SIG-M5 treated with dmso at 0.1 percent for 504 hours (cell line): ENCODE results near the gene KCTD6.

Experiments used
- DNase-seq: peaks from one replicate; lab custom pipeline; 2025; ENCODE audit not compliant: unreplicated experiment; lab: John Stamatoyannopoulos, UW

Gene KCTD6

DNA sequence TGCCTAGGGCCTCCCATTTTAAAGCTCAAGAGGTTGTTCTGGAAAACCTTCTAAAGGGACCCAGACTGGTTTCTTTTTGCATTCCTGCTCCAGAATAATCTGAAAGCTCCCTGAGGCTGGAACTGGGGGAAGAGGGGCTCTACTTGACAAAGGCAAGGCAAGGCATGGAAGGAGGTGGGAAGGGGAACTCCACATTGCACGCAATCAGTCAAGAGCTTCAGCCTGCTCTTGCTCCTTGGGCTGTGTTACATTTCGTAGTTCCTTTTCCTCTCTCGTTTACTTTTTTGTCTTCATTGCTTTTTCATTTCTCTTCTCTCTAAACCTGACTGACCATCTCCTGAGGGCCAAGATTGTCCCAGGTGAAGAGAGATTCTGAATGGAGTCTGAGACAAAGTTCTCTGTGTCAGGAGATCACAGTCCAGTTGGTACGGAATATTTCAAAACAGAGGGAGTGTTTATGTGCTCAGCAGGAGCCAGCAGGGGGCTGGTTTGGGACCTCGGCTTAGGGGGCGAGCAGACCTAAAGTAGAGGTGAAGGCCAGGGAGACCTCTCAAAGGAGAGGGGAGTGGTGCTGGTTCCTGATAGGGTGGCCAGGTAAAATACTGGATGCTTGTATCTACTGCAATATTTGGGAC is 6.0 kb upstream of the KCTD6 start:
- no peak for DNase-seq

GRCh38 chr3:58487140-58487886 is 4.6 kb upstream of the KCTD6 start:
- DNase-seq = no peak

GRCh38 chr3:58488967-58489366 is 2.9 kb upstream of the KCTD6 start:
- DNase-seq = no peak

DNA sequence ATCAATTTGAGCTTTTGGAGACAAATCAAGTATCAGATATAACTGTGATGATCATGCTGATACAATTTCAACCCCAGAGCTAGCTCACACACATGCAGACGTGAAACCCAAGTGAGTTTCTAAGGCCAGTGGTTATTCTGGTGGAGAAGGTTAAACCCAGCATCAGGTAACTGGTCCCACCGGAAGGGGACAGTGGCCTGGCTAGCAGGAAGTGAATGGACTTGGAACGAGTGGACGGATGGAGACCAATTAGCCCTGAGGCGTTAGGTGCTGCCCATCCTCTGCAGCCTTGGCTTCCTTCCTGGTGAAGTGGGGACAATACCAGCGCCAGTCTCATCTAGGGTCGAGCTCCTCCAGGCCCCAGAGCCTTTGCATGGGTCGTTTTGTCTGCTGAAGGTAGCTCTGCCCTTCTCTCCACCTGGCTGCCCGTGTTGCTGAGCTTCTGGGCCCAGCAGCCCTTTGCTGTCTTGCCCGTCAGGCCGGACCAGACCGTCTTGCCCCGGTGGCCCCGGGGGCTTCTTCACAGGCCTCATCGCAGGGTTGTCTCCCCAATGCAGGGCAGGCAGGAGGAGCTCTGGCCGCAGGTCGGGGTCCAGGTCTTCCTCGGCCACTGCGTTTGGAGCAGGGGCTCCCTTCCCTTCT is 915 bp upstream of the KCTD6 start:
- DNase-seq = no peak

GRCh38 chr3:58492494-58492905 is 604 bp downstream of the KCTD6 start:
- no peak for DNase-seq

- DNase-seq = no peak
Observed at GRCh38 chr3:58494107-58494506, 2.2 kb downstream of the KCTD6 start.

DNA sequence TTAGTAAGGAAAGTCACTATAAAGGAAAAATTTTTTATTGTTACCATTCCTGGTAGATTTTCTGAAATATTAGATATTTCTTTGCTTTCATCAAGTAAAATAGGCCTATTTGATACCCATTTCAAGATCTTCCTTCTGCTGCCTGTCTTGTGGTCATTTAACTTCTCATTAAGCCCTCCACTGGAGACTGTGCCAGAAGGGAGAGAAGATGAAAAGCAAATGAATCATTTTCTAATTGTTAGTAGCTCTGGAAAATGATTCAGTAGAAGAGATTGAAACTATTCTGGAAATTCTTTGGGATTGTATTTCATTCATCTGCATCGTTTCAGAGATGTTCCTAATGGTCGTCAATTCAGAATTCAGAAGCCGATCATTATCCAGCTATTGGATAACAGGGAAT is 3.2 kb downstream of the KCTD6 start:
- no peak for DNase-seq

GRCh38 chr3:58496206-58496857 is 4.4 kb downstream of the KCTD6 start:
- DNase-seq = no peak

- no peak for DNase-seq
Observed at GRCh38 chr3:58497097-58497496, 5.2 kb downstream of the KCTD6 start.

DNA sequence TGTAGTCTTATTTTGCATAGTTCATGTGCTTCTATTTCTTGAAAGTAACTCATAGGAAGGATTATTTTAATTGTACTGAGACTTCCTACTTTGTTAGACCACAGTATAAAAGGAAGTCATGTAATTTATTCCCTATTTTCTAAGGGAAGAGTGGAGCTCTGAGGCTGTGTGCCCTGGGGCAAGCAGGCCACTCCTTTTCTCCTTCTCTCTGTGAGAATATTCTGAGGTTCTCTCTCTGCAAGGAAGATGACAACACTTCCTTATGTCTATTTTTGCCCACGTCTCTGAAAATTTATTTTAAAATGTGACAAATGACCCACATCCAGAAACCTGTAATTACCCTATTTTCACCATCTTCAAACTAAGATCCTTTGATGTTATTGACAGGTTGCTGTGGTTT is 11.0 kb downstream of the KCTD6 start:
- DNase-seq = no peak

DNA sequence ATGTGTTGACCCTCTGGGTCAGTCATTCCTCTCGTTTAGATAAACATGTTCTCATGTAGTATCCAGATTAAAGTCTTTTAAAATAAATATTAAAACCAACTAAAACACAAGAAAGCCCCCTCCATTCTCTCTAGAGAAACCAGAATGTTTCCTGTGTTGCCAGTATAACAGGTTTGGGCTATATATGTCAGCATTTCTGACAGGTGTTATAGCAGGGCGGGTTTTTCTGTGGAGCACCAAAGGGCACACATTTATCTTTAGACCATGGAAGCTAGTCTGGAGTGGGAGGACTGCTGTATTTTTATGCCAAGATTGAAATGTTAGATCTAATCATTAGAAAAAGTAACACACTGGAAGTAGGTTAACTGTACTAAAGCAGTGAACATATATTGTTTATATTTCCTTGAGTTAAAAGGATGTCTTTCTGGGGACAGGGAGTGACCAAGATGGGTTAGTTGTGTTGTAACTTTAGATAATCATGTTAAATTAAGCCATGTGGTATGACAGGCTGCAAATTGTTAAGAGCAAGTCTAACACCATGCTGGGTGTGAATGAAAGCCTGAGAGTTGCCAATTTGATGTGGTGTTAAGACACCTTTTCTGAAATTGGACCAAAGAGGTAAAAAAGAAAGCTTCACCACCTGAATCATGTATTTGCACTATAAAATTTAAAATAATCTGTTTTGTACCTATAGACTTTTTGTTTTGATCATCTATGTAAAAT is 15.6 kb downstream of the KCTD6 start:
- no peak for DNase-seq

DNA sequence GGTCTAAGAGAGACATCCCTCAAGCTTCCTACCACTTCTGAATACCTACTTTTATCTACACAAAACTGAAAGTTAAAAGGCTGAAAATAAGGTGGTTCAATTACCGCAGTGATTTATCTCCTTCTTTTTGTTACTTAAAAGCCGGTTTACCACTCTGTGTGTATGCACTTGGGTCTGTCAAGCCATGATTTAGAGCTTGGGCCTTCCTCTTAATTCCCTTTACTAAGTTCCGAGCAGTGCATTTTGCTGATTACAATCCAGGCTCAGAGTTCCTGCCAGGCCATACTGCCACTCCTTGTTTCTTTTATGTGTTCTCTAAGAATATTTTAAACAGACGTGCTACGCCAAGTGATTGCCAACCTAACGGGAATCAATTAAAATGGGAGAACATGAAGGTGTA is 16.5 kb downstream of the KCTD6 start:
- no peak for DNase-seq

GRCh38 chr3:58514405-58514804 is 22.5 kb downstream of the KCTD6 start:
- no peak for DNase-seq

- DNase-seq = no peak
Observed at GRCh38 chr3:58518291-58518789, 26.4 kb downstream of the KCTD6 start.

DNA sequence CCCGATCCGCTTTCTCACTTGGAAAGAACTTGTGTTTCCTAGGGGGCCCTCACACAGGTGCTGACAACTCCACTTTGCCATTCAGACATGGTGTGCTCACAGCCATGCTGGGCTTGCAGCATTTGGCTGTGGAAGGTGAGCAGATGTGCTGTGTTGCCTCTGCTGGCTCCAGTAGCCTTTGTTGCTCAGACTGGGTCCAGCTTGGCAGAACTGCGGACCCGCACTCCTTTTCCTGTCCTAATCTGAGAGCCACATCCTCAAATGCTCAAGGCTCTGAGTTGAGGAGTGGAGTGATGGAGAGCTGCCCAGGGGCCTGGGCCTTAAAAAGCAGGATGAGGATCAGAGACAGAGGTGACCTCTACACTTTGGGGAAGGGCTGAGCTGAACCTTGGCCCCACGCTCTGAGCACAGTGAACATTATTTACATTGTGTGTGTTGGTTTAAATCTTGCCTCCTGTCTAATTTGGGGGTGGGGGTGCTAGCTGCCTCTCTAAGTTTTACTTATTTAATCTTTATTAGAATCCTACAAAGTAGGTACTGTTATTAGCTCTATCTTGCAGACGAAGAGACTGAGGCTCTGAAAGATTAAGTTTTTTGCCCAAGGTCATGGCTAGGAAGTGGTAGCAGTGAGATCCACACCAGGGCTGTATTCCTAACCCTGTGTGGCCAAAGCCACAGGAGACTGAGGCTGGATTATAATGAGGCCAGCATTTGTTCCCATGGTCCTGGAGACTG is 27.9 kb downstream of the KCTD6 start:
- no peak for DNase-seq

DNA sequence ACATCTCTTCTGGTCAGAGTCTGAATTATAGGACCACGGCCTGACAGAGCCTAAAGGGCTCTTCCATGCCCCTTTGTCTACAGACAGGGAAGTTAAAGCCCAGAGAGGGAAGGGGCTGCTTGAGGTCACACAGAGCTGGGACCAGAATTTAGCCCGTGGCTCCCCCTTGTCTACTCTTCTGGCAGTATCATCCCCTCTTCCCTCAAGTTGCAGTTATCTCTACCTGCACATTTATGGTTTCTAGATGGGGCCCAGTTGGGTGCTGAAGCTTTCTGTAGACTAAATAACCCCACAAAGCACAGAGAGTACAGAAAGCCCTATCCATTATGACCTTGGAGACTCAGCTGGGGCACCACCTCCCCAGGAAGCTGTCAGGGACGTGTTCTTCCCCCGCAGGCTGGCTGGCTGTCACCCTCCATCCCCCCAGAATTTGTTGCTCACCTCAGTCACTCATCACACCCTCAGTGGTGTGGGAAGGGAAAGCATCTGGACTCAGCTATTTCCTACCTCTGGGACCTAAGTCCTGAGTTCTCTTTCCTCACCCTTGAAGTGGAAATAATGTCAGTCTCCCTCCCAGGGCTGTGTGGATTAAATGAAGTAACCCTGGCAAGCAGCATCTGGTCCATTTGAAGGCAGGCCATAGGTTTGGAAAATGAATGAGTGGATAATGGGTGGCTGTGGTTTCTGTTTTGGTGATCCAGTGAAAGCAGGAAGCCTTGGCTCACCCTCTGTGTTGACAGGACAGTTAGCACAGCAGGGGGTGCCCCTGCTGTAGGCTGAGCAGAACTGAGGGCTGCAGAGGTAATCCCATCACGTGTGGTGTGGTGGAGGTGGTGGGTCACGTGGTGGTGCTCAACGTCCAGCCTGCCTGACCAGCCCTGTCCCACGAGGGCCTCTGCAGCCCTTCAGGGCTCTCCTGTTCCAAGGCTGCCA is 28.8 kb downstream of the KCTD6 start:
- peak; percentile 17 for DNase-seq

- DNase-seq = no peak
Observed at GRCh38 chr3:58521336-58521670, 29.4 kb downstream of the KCTD6 start.

DNA sequence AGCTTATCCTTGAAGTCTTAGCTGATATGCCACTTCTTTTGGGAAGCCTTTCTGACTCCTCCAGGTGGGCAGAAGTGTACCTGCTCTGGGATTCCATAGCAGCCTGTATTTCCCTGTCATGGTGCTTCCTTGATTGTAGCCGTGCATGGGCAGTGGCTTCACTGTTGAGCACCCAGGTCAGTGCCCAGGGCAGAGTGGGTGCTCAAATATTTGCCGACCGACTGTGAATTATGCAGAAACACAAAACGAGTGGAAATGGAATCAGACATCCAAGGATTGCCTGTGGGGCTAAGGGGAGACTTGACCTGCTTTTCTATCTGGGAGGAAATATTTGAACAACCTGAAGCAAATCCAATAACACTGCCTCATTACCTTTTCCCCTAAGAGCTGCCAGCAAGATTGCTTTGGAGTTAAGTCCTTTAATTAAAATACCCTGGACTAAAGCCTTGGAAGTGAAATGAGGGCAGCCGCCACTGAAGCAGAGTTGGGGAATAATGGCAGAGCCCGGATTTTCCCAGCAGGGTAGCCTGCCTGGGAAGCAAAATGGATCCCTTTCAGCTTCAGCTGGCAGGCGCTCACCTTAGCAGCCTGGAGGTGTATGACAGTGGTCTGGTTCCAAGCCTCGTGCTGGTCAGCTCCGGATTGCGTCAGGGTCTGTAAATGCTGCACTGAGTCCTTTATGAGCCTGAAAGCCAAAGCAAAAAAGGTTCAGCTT is 30.2 kb downstream of the KCTD6 start:
- DNase-seq = no peak
